ENCODE measurements around the gene FNBP1L.

DNA sequence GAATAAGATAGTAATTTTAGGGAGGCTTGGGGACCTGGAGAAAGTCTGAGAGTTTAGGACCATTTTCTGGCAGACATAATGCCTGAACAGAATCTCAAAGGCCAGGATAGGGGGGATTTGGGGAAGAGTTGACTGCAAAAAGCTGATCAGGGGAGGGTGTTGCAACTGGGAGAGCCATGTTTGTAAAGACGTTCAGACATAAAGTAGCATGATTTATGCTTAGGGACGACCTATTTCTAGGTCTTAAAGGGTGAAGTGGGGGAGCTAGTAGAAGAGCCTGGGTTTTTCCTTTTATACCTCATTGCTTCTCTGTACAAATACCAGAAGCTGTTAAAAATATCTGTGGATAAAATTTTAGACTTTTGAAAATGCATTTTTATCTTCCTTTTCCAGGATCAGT, 51.2 kb downstream of the FNBP1L start:
- TF ChIP-seq POLR2A (IDR thresholded peaks at IDR 0.05; ENCODE audit: control extremely low read depth in 1 of 2, low read depth in 2 of 2, low read length in 2 of 2), result no peak
- TF ChIP-seq, protein P1, sequence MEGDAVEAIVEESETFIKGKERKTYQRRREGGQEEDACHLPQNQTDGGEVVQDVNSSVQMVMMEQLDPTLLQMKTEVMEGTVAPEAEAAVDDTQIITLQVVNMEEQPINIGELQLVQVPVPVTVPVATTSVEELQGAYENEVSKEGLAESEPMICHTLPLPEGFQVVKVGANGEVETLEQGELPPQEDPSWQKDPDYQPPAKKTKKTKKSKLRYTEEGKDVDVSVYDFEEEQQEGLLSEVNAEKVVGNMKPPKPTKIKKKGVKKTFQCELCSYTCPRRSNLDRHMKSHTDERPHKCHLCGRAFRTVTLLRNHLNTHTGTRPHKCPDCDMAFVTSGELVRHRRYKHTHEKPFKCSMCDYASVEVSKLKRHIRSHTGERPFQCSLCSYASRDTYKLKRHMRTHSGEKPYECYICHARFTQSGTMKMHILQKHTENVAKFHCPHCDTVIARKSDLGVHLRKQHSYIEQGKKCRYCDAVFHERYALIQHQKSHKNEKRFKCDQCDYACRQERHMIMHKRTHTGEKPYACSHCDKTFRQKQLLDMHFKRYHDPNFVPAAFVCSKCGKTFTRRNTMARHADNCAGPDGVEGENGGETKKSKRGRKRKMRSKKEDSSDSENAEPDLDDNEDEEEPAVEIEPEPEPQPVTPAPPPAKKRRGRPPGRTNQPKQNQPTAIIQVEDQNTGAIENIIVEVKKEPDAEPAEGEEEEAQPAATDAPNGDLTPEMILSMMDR (IDR thresholded peaks at IDR 0.05; ENCODE audit: control extremely low read depth in 1 of 3, insufficient read depth in 1 of 3, low read depth in 1 of 3, low read length in 3 of 3), result no peak
- no peak for TF ChIP-seq EZH2 (IDR thresholded peaks at IDR 0.05; ENCODE audit: low read depth, low read length, severe bottlenecking)
- no peak for TF ChIP-seq SIN3A (conservative IDR thresholded peaks at IDR 0.05 in 1 of 2, IDR thresholded peaks at IDR 0.05 in 1 of 2; ENCODE audit: low read depth in 1 of 2, low read length in 2 of 2)
- no peak for TF ChIP-seq TAF7 (optimal IDR thresholded peaks at IDR 0.05; ENCODE audit: borderline replicate concordance, low read depth, low read length)
- TF ChIP-seq JUND (IDR thresholded peaks at IDR 0.05; ENCODE audit: low read length), result no peak
- TF ChIP-seq TAF1 (IDR thresholded peaks at IDR 0.05; ENCODE audit: low read depth, low read length), result no peak
- TF ChIP-seq TBP (IDR thresholded peaks at IDR 0.05; ENCODE audit: low read depth, low read length), result no peak
- no peak for TF ChIP-seq EP300 (IDR thresholded peaks at IDR 0.05; ENCODE audit: borderline replicate concordance in 1 of 2, low read depth in 2 of 2, low read length in 2 of 2)

All from H1 (cell line).